Globus pallidus (tissue), 1 donor: ENCODE data around the gene TIMM10B.
"Not testable (repeated sequence)": the region's sequence is repeated elsewhere in the genome, so short reads cannot be mapped to it uniquely, and the experiment has no call there.

Experiments used
- DNase-seq: peaks from one replicate; pipeline ENCODE4 v3.0.0-alpha.2; 2015; ENCODE audit warnings: low spot score

Gene TIMM10B

GRCh38 chr11:6505577-6506240, 24.4 kb downstream of the TIMM10B start:
- peak; percentile 51 for DNase-seq

- no peak for DNase-seq
Measured at GRCh38 chr11:6516865-6517264, 35.6 kb downstream of the TIMM10B start.

GRCh38 chr11:6520265-6520664, 39.0 kb downstream of the TIMM10B start:
- no peak for DNase-seq

- DNase-seq = not testable (repeated sequence)
Measured at GRCh38 chr11:6521946-6522345, 40.6 kb downstream of the TIMM10B start.

- DNase-seq = no peak
Measured at GRCh38 chr11:6523253-6523652, 42.0 kb downstream of the TIMM10B start.

- DNase-seq = no peak
Measured at GRCh38 chr11:6526411-6527135, 45.3 kb downstream of the TIMM10B start.

- DNase-seq = no peak
Measured at GRCh38 chr11:6529266-6529665, 48.0 kb downstream of the TIMM10B start.

GRCh38 chr11:6530848-6531247, 49.5 kb downstream of the TIMM10B start:
- DNase-seq = no peak

- DNase-seq = peak; percentile 68
Measured at GRCh38 chr11:6531267-6531752, 50.0 kb downstream of the TIMM10B start.
